DMS153 treated with DMSO at 0.1 percent for 48 hours (cell line): ENCODE measurements around the gene ISLR.
"Not testable (repeated sequence)": the region's sequence is repeated elsewhere in the genome, so short reads cannot be mapped to it uniquely, and the experiment has no call there.

Source experiments
- DNase-seq: peaks from one replicate; lab custom pipeline; 2025; ENCODE audit not compliant: unreplicated experiment; lab: John Stamatoyannopoulos, UW

Gene ISLR

GRCh38 chr15:74136814-74137536 is 36.5 kb upstream of the ISLR start:
- no peak for DNase-seq

GRCh38 chr15:74137537-74137894 is 36.0 kb upstream of the ISLR start:
- DNase-seq = no peak

GRCh38 chr15:74138642-74139041 is 34.9 kb upstream of the ISLR start:
- no peak for DNase-seq

GRCh38 chr15:74141591-74141990 is 31.9 kb upstream of the ISLR start:
- no peak for DNase-seq

- no peak for DNase-seq
Observed at GRCh38 chr15:74144153-74144775, 29.2 kb upstream of the ISLR start.

- no peak for DNase-seq
Observed at GRCh38 chr15:74146277-74146800, 27.2 kb upstream of the ISLR start.

- DNase-seq = no peak
Observed at GRCh38 chr15:74147051-74147450, 26.5 kb upstream of the ISLR start.

- DNase-seq = no peak
Observed at GRCh38 chr15:74155766-74156417, 17.6 kb upstream of the ISLR start.

- peak; percentile 43 for DNase-seq
Observed at GRCh38 chr15:74156678-74157411, 16.7 kb upstream of the ISLR start.

GRCh38 chr15:74157868-74158827 is 15.4 kb upstream of the ISLR start:
- no peak for DNase-seq

GRCh38 chr15:74158855-74159650 is 14.5 kb upstream of the ISLR start:
- no peak for DNase-seq

GRCh38 chr15:74159773-74160172 is 13.7 kb upstream of the ISLR start:
- DNase-seq = no peak

- DNase-seq = not testable (repeated sequence)
Observed at GRCh38 chr15:74160390-74160789, 13.1 kb upstream of the ISLR start.

GRCh38 chr15:74162195-74162536 is 11.3 kb upstream of the ISLR start:
- DNase-seq = not testable (repeated sequence)

GRCh38 chr15:74165461-74165860 is 8.0 kb upstream of the ISLR start:
- DNase-seq = no peak

GRCh38 chr15:74167891-74168331 is 5.6 kb upstream of the ISLR start:
- no peak for DNase-seq

GRCh38 chr15:74168711-74169126 is 4.8 kb upstream of the ISLR start:
- DNase-seq = no peak

GRCh38 chr15:74170071-74170844 is 3.3 kb upstream of the ISLR start:
- no peak for DNase-seq
